ENCODE measurements around the gene CAMK4. TPM values are rescaled to one million over a fixed set of nuclear protein-coding genes. Genes with fewer than 3 reads are reported as not detected.
A peak's percentile ranks its signal among the peaks of the same experiment; 100 is the strongest.

Gene CAMK4
- total RNA-seq, 1 donor from 2014 or later, result 2.7 TPM

DNA sequence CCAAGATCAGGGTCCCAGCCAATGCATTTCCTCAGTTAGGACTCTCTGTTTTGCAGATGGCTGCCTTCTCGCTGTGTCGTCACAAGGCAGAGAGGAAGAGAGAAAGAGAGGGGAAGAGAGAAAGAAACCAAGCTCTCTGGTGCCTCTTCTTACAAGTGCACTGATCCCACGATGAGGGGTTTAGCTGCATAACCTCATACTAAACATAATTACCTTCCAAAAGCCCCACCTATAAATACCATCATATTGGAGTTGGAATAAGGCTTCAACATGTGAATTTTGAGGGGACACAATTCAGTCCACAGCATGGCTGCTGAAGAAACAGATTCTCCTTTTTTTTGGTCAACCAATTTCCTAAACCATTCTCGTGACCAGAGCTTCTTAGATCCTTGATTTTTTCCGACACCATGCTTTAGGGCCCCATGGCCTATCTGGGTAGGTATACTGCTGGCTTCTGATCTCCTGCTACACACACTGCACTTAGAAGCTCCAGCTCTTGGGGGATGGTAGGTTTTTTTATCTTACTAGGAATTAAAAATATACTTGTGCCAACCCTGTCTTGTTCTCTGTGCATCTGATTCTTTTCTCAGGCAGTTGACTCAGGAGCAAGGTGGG is 5.1 kb downstream of the CAMK4 start:
- Histone ChIP-seq H3K27ac (no peak overlapping the region), H3K36me3 (no peaks in the 10 kb centered on the region), H3K4me3 (no peak overlapping the region), H3K27me3 (ENCODE audit: low read depth) (peaks cover 22% of the 10 kb centered on the region), H3K9me3 (no peaks in the 10 kb centered on the region), H3K4me1 (peaks cover 8% of the 10 kb centered on the region)
- DNase-seq (no peak), ATAC-seq (no peak)
- intact Hi-C loops (cut with DNase I), result no loop called here
- TF ChIP-seq, protein P1, sequence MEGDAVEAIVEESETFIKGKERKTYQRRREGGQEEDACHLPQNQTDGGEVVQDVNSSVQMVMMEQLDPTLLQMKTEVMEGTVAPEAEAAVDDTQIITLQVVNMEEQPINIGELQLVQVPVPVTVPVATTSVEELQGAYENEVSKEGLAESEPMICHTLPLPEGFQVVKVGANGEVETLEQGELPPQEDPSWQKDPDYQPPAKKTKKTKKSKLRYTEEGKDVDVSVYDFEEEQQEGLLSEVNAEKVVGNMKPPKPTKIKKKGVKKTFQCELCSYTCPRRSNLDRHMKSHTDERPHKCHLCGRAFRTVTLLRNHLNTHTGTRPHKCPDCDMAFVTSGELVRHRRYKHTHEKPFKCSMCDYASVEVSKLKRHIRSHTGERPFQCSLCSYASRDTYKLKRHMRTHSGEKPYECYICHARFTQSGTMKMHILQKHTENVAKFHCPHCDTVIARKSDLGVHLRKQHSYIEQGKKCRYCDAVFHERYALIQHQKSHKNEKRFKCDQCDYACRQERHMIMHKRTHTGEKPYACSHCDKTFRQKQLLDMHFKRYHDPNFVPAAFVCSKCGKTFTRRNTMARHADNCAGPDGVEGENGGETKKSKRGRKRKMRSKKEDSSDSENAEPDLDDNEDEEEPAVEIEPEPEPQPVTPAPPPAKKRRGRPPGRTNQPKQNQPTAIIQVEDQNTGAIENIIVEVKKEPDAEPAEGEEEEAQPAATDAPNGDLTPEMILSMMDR (IDR thresholded peaks at IDR 0.05), result no peak

DNA sequence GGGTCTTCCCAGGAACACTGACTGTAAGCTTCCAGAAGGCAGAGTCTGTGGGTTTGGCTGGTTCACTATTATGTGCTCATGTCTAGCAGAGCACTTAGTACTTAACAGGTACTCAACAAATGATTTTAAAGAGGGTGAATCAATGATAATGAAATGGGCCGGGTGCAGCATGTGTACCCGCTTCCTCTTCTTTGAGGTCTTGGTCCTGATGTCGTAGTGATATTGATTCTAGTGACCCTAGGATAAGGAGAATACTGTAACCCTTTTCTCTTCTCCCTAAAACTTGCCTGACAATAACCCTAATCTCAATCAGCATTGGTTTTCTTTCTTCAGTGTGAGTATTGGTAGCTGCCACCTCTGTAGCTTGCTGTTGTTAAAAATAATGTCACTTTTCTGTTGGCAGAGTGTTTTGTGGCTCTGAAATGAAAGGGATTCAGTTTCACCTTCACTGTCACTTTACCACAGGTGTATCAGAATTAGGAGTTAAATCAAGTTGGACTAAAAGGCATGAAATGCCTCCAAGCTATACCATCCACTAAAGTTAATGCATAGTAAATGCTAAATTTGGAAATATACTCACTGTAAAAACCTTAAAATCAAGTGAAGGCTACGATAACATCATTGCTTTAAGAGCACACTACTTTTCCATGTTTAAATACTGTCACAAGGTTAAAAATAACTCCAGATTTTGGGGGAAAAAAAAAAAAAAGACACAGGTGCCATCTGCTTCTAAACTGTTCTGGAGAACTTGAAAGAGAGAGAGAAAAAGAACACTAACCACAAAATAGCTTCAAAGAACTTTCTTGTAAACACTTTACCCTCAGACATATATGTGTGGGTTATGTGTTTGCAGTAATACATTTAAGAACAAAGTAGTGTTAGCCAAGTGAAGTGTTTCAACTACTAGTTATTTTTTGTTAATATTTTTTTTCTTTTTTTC is 6.0 kb downstream of the CAMK4 start:
- Histone ChIP-seq H3K36me3 (no peaks in the 10 kb centered on the region), H3K4me3 (no peak overlapping the region), H3K4me1 (no peaks in the 10 kb centered on the region), H3K27ac (no peak overlapping the region), H3K9me3 (no peaks in the 10 kb centered on the region), H3K27me3 (ENCODE audit: low read depth) (peaks cover 14% of the 10 kb centered on the region)
- intact Hi-C loops (cut with DNase I), result no loop called here
- no peak for DNase-seq
- no peak for ATAC-seq
- TF ChIP-seq, protein P1 (IDR thresholded peaks at IDR 0.05), result no peak

DNA sequence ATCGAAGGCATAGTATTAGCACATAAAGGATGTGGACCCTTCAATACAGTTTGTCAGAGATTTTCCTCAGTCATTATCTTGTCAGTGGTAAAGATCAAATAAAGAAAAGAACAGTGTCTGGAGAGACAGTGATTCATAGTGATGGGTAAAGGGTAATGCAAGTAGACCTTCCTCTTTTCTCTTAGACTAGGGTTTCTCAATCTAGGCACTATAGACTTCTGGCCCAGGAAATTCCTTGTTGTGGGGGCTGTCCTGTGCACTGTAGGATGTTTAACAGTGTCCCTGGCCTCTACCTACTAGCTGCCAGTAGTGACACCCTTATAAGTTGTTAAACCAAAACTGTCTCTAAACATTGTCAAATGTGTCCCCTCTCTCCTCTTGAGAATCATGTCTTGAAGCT is 6.9 kb downstream of the CAMK4 start:
- no peak for DNase-seq
- intact Hi-C loops (cut with DNase I), result no loop called here
- Histone ChIP-seq H3K4me1 (no peaks in the 10 kb centered on the region), H3K27me3 (ENCODE audit: low read depth) (peaks cover 7% of the 10 kb centered on the region), H3K27ac (no peak overlapping the region), H3K4me3 (no peak overlapping the region), H3K9me3 (no peaks in the 10 kb centered on the region), H3K36me3 (no peaks in the 10 kb centered on the region)
- ATAC-seq, result peak in 1 of 2 donors; percentile 40
- TF ChIP-seq, protein P1 (IDR thresholded peaks at IDR 0.05), result no peak

DNA sequence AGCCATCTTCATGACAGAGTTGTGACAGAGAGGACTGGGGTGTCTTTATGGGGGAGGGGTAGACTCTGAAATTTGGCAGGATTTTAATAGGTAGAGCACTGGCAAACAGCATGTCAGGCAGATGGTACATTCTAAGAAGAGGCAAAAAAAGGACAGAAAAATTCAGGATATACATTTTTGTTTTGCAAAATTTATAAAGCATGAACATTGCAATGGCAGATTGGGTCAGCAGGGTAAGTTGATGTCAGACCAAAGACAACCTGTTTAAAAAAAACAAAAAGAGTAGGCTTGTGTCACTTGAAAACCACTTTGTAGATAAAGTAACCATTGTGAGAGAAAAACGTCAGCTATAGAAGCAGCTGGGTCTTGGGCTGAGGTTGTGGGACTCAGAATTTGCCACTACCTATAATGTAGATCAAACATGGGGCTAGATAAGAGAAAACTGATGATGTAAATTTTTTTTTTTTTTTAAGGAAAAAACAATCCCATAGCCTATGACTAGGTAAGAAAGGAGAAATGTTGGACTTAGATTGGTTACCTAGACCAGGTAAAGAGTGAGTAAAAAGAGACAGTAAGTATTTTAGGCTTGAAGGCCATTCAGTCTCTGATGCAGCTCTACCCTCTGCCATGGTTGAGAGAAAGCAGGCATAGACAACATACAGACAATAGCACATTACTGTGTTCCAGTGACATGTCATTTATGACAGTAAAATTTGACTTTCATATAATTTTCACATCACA is 8.3 kb downstream of the CAMK4 start:
- ATAC-seq (no peak), DNase-seq (no peak)
- H3K36me3 ChIP-seq, result no peaks in the 10 kb centered on the region
- TF ChIP-seq, protein P1 (IDR thresholded peaks at IDR 0.05), result no peak
- no peak overlapping the region for H3K27ac ChIP-seq
- intact Hi-C loops (cut with DNase I), result no loop called here
- no peaks in the 10 kb centered on the region for H3K9me3 ChIP-seq
- H3K4me1 ChIP-seq, result no peaks in the 10 kb centered on the region
- H3K4me3 ChIP-seq, result no peak overlapping the region
- no peaks in the 10 kb centered on the region for H3K27me3 ChIP-seq (ENCODE audit: low read depth)

DNA sequence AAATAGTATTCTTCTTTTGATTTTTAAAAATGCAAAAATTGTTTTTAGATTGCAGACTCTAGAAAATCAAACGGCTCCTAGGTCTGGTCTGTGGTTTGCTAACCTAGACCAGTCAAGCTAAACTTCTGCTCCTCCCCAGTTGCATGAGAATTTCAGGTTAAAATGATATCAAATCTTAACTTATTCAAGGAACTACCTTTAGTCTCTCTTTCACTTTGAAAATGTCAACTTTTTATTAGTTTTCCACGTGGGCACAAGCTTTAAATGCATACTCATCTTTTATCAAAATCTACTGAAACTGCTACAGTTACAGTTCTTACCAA is 8.8 kb downstream of the CAMK4 start:
- TF ChIP-seq, protein P1 (IDR thresholded peaks at IDR 0.05), result no peak
- Histone ChIP-seq H3K4me1 (no peaks in the 10 kb centered on the region), H3K9me3 (no peaks in the 10 kb centered on the region), H3K4me3 (no peak overlapping the region), H3K27ac (no peak overlapping the region), H3K36me3 (no peaks in the 10 kb centered on the region), H3K27me3 (ENCODE audit: low read depth) (no peaks in the 10 kb centered on the region)
- no peak for ATAC-seq
- DNase-seq, result no peak
- intact Hi-C loops (cut with DNase I), result no loop called here

Data from lower lobe of right lung (tissue), 2 donors.